Breast epithelium (tissue), 3 donors: ENCODE data around the gene ADCYAP1R1.

Experiments used
- POLR2AphosphoS5 ChIP-seq, 3 donors: sonication (generic); formaldehyde crosslinking; IDR thresholded peaks; one replicate each; pipeline ENCODE4 v1.6.1; 2017; ENCODE audit warnings: antibody characterized with exemption in 3 of 3
- TF ChIP-seq, protein P1 (sequence below), 3 donors: fragments of 450-650 bp; IDR thresholded peaks; one replicate each; pipeline ENCODE4 v1.5.1; 2016 to 2017; ENCODE audit warnings: antibody characterized with exemption in 3 of 3, mild to moderate bottlenecking in 3 of 3, moderate library complexity in 3 of 3

DNA sequence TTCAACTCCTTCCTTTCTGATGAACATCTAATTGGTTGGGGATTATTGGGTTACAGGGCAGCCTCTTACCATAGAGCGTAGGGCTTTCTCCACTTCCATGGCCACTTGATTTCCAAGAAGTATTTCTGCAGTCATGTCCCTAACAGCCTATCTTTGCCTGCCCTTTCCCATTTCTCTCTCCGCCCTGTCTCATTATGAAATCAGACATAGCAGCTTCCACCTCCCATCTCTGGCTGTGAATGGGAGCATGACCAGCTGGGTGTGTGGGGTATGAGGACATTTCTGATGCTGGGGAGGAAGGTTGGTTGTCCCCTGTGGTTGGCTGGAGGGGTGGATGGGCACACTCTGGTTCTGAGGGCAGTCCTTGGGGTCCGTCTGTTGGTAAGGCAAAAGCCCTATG lies 41.2 kb downstream of the ADCYAP1R1 start:
- TF ChIP-seq POLR2AphosphoS5 (IDR thresholded peaks at IDR 0.05), result no peak
- TF ChIP-seq, protein P1, sequence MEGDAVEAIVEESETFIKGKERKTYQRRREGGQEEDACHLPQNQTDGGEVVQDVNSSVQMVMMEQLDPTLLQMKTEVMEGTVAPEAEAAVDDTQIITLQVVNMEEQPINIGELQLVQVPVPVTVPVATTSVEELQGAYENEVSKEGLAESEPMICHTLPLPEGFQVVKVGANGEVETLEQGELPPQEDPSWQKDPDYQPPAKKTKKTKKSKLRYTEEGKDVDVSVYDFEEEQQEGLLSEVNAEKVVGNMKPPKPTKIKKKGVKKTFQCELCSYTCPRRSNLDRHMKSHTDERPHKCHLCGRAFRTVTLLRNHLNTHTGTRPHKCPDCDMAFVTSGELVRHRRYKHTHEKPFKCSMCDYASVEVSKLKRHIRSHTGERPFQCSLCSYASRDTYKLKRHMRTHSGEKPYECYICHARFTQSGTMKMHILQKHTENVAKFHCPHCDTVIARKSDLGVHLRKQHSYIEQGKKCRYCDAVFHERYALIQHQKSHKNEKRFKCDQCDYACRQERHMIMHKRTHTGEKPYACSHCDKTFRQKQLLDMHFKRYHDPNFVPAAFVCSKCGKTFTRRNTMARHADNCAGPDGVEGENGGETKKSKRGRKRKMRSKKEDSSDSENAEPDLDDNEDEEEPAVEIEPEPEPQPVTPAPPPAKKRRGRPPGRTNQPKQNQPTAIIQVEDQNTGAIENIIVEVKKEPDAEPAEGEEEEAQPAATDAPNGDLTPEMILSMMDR (IDR thresholded peaks at IDR 0.05), result no peak
